Middle frontal gyrus (tissue), 1 donor: Measurements from ENCODE around the gene SKI.

Source experiments
- DNase-seq: peaks from one replicate; pipeline ENCODE4 v3.0.0-alpha.2; 2015; ENCODE audit warnings: low spot score; ENCODE audit errors: extremely low spot score

SKI gene

DNA sequence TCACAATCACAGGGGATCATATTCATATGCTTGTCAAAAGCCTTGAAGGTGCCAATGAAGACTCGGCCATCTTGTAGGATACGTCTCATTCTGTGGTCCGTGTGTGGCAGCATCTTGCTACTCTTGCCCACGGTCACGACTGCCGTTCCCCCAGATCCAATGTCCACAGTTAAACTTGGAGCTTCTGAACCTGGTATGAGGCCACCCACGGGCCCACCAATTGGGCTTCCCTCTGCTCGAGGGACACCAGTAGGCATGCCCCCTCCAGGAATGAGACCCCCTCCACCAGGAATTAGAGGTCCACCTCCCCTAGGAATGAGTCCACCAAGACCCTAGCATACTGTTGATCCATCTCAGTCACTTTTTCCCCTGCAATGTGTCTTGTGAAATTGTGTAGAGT, 123.6 kb downstream of the SKI start:
- no peak for DNase-seq

DNA sequence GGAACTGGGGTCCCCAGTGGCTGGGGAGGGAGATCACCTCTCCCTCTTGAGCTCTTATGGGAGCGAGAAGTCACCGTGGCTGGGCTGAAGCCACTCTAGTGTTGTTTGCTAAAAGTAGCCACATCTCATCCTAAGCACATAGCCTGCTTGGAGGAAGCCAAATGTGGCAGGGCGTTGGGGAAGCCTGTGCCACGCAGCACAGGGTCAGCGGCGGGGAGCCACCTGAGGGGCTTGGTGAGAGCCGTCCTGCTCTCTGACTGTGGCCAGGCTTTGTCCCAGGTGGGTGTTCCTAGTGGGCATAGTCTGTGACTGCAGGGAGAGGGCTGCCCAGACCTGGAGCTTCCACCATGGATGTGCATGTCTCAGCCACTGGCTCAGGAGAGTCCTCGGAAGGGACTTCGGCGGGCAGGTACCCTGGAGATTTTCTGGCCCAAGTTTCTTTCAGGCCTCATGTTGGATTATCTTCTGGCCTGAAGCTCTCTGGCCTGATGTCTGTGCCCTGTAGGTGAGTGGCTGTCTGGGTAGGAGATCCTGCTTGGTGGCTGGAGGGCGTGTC, 124.3 kb downstream of the SKI start:
- DNase-seq: no peak

DNA sequence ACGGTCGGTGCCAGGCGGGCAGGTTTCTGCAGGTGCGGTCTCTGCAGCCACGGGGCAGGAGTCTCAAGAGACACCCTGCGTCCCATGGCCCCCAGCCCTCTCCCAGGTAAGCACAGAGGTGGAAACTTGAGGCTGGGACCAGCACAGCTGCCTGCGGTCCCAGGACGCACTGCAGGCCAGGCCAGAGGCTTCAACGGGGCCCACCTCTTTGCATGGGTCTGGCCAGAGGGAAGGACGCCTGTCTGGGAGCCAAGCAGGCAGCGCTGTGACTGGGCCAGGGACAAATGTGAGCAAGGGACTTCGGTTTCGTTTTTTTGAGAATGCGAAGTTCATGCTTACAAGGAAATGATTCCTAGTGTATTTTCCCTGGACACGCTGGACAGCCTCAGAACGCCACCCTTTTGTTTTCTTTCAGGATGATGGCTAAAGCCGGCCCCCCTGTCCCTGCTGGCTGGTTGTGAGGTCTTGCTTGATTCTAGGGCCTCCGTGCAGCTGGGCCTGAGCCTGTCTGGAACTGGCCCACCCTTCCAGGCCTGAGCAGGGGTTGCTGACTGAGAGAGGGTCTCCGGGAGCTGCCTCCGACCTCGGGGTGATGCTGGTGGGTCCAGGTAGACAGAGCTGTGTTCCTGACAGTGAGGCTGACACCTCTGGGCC, 124.9 kb downstream of the SKI start:
- no peak for DNase-seq

DNA sequence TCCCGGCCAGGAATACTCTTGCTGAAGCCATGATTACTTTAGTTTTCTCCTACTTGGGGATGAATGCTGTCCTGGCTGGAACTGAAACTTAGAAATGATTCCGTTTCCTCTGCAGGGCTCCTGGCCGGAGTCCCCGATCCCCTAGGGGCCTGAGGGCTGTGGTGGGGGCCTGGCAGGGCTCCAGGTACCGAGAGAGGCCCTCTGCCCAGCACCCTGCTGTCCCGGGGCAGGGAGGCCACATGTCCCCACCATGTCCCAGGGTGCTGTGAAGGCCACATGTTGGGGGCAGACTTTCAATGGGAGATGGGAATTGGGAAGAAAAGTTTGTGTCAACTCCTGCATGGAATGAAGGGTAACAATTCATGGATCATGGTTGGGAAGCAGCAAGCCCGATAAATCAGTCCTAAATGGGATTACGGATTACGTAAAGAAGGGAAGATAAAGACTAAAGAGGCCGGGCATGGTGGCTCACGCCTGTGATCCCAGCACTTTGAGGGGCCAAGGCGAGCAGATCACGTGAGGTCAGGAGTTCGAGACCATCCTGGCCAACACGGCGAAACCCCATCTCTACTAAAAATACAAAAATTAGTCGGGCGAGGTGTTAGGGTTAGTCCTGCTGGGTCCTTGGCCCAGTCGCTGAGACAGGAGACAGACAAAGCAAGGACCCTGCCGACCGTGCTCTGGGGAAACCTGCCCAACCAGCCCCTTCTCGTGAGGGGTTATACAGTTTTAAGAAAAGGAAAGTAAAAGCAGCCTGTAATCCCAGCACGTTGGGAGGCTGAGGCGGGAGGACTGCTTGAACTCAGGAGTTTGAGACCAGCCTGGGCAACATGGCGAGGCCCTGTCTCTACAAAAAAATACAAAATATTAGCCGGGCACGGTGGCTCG, 125.7 kb downstream of the SKI start:
- no peak for DNase-seq

DNA sequence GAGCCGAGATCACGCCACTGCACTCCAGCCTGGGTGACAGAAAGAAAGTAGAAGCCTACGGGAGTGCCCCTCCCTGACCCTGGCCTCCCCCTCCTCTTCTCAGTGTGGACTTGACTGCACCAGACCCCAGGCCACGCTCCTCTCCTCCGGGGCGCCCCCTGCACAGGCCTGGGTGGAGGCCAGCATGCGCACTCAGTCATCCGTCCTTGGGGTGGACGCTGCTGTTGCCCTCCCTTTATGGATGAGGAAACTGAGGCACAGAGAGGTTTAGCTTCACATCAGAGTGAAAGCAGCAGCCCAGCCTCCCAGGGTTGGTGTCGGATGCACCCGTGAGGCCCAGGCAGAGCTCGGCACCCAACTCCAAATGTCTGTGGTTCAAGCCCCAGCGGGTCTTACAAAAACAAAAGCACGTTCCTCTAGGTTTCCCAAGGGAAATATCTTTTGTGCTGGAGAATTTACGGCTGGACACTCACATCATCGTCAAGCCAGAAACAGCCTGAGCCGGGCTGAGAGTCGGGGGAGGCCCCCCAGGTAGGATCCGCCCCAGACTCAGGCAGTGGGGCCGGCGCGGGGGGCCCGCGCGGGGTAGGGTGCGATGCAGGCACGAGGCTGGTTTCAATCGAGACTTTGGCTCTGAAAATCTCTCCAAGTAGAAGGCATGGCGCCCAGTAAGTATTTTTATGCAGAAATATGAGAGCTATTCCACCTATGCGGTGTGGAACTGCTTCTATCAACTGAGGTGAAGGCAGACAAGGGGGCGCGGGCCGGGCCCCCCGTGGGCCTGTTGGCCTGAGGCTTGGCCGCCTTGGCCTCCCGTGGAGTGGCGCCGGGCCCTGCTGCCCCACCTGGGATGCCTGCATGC, 126.6 kb downstream of the SKI start:
- DNase-seq: no peak

DNA sequence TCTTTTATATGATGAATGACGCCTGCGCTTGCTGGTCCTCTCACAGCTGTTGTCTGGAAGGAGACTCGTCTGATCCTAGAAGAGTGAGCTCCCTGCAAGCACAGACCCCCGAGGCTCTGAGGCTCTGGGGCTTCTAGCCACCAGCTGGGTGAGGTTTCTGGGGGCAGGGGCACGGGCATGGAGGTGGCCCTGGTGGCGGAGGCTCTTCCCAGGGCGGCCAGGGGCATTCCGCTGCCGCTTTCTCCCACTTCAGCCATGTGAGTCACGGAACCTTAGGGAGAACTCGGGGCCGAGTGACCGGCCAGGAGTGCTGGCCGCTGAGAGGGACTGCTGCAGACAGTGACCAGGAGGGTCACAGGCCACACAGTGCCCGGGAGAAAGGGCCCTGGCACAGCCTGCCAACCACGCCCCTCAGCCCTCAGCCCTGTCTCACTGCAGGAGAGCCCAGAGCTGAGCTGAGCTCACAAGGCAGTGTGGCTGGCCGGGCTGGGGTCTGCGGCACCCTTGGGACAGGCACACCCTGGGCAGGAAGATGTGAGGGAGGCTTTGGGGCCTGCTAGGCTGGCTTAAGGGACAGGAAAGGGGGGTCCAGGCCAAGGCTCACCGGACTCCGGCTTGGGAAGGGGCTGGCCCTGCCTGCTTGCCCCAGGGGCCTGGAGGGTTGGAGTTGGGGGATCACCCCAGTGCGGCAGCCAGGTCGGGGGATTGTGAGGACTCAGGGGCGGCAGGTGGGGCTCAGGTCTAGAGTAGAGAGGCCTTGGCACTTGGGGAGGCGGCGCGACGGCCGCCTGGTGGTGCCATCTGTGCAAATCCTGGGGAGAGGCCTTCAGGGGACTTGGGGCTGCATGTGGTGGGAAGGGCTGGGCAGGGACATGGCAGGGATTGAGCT, 127.5 kb downstream of the SKI start:
- DNase-seq: no peak

DNA sequence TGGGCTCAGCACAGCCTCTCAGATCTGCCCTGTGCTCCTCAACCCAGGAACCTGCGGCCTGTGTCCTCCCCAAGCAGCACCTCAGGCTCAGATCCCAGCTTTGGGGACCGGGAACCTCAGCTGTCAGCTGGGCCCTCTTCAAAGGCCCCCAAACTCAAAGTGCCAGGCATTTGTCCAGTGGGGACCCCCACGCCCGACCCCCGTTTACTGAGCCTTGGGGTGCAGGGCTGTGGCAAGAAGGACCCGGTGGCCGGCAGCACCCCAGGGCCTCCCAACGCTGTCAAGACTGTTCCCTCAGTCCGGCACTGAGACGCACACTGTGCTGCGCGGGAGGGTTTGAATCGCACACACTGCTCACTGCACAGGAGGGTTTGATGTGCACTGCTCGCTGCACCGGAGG, 128.3 kb downstream of the SKI start:
- DNase-seq: no peak

DNA sequence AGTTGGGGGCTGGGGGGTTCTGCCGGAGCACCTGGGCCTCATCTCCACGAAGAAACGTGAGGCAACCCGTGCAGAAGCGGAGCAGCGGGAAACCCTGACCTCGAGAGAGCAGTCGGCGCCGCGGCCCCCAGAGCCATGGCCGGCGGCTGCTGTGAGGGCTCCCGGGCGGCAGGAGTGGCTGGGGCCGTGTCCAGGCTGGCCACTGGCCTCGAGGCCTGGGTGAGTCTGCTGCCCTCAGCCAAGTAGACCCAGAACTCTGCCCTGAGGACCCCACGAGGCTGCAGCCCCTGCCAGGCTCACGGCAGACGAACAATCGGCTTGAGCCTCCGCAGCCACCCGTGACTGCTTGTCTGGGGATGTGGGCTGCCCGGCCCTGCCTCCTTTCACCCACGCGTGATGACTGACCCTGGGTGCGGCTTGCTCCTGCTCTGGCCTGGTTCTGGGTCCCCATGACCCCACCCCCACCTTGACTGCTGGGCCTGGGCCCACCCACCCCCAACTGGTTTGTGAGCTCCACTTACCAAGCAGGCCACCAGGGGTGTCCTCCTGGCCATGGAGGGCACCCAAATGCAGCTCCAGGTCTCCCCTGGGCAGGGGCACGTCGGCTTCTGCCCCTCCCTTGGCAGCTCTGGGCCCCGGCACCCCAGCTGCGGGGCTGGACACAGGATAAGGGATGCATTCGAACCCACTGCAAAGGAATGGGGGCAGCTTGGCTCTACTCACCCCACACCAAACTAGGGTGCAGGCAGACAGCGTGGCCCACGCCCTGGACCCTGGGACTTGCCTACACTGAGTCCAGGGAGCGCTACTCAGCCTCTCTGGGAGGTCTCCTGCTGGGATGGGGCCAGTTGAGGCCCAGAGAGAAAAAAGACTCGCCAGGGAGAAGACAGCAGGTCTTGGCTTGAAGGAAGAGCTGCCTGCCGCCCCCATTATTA, 129.1 kb downstream of the SKI start:
- no peak for DNase-seq

DNA sequence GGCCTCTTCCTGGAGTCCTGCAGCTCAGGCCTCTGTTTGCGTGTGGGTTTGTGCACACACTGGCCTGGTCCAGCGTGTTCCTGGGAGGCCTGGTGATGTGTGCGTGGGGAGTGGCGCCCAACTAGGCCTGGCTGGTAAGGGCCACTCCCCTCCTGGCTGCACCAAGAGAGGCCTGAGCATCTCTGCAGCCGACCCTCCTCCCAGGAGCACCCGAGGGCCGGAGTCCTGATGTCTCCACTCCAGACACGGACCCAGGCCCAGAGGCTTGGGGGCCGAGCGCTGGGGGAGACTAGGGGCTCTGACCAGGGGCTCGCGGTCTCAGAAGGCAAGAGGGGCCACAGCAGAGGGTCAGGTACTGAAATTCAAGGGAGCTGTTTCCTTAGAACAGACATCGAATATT, 130.0 kb downstream of the SKI start:
- DNase-seq: no peak

DNA sequence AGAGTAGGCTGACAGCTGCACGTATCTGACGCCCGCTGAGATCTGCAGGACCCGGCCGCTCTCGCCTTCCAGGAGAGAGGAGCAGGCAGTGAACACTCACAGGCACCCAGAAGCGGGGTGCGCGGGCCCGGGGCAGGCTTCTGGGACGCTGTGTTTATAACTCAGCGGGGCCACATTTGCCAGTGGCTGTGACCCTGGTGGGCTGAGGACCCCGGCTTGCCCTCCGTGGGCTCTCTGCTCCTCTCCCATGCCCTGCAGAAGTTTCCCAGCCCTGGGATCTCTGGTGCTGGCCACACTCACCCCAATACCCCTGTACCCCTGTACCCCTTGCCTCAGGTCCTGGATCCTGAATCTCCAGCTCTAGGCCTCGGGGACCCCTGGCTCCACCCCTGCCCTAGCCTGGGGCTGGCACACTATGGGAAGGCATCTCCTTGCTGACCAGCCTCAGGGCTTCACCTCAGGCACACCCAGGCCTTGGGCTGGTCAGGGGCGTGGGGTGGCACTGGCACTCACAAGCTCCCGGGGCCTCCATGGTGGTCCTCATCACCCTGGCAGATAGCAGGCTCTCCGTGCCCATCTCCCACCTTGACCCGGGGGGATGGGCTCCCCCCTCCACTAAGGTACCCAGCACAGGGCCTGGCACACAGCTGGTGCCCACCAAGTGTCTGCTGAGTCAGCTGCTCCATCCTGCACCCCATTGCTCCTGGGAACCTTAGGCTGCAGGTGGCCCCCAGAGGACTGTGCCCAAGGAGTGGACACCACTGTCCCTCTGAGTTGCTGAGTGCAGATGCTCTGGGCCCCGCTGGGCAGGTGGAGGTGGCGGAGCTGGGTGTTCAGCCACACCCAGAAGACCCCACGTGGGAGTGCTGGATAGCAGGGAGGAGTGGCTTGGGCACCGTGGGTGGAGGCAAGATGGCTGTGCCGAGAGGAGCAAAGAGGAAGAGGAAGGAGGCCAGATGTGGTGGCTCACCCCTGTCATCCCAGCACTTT, 130.8 kb downstream of the SKI start:
- DNase-seq: no peak
